ENCODE data around the gene NPR3.

The NPR3 gene

GRCh38 chr5:32814141-32814540, 103.0 kb downstream of the NPR3 start:
- DNase-seq, result no peak

GRCh38 chr5:32814620-32815019, 103.5 kb downstream of the NPR3 start:
- DNase-seq, result no peak

GRCh38 chr5:32827981-32828380, 116.9 kb downstream of the NPR3 start:
- DNase-seq, result no peak

GRCh38 chr5:32828492-32828891, 117.4 kb downstream of the NPR3 start:
- DNase-seq, result no peak

- DNase-seq, result no peak
Observed at GRCh38 chr5:32831624-32832023, 120.5 kb downstream of the NPR3 start.

GRCh38 chr5:32833127-32833526, 122.0 kb downstream of the NPR3 start:
- no peak for DNase-seq

- DNase-seq, result no peak
Observed at GRCh38 chr5:32833663-32834062, 122.5 kb downstream of the NPR3 start.

- no peak for DNase-seq
Observed at GRCh38 chr5:32834251-32834650, 123.1 kb downstream of the NPR3 start.

GRCh38 chr5:32836176-32836575, 125.1 kb downstream of the NPR3 start:
- no peak for DNase-seq

- no peak for DNase-seq
Observed at GRCh38 chr5:32837211-32837610, 126.1 kb downstream of the NPR3 start.

- DNase-seq, result no peak
Observed at GRCh38 chr5:32839106-32839505, 128.0 kb downstream of the NPR3 start.

GRCh38 chr5:32840606-32841005, 129.5 kb downstream of the NPR3 start:
- DNase-seq, result no peak
